H9 (cell line): ENCODE results near the gene SIPA1L3. TPM values are rescaled to one million over a fixed set of nuclear protein-coding genes. Genes with fewer than 3 reads are reported as not detected.

Experiments used
- DNase-seq: peaks from one replicate; pipeline ENCODE4 v3.0.0-alpha.2; 2017
- H2AFZ ChIP-seq: one replicate; pipeline ENCODE4 v1.6.1; 2013; ENCODE audit warnings: mild to moderate bottlenecking, low read length, control low read depth, moderate library complexity
- H2AK5ac ChIP-seq: 2 replicates; pipeline ENCODE4 v1.6.1; 2013; ENCODE audit warnings: low read length, control low read depth, mixed read lengths; ENCODE audit not compliant: insufficient read length
- H2BK120ac ChIP-seq: one replicate; pipeline ENCODE4 v1.6.1; 2013; ENCODE audit warnings: low read depth, mild to moderate bottlenecking, low read length, control low read depth, inconsistent platforms; ENCODE audit not compliant: poor library complexity, severe bottlenecking
- H2BK12ac ChIP-seq: 2 replicates; pipeline ENCODE4 v1.6.1; 2013; ENCODE audit warnings: low read length, control low read depth, mixed read lengths, low read depth; ENCODE audit not compliant: insufficient read length
- H2BK15ac ChIP-seq: 2 replicates; pipeline ENCODE4 v1.6.1; 2013; ENCODE audit warnings: low read depth, low read length, control low read depth
- H2BK20ac ChIP-seq: one replicate; pipeline ENCODE4 v1.6.1; 2013; ENCODE audit warnings: low read depth, mild to moderate bottlenecking, low read length, control low read depth, inconsistent platforms; ENCODE audit not compliant: poor library complexity, severe bottlenecking
- H2BK5ac ChIP-seq: 2 replicates; pipeline ENCODE4 v1.6.1; 2013; ENCODE audit warnings: low read length, control low read depth, mixed read lengths; ENCODE audit not compliant: insufficient read length
- H3K14ac ChIP-seq: 2 replicates; pipeline ENCODE4 v1.6.1; 2013; ENCODE audit warnings: low read length, control low read depth; ENCODE audit not compliant: insufficient read depth
- H3K18ac ChIP-seq: 2 replicates; pipeline ENCODE4 v1.6.1; 2013; ENCODE audit warnings: low read depth, mild to moderate bottlenecking, mixed read lengths, low read length, control low read depth; ENCODE audit not compliant: insufficient read length
- H3K23ac ChIP-seq: 2 replicates; pipeline ENCODE4 v1.6.1; 2013; ENCODE audit warnings: low read length, control low read depth, mixed read lengths, low read depth; ENCODE audit not compliant: insufficient read length
- H3K23me2 ChIP-seq: 2 replicates; pipeline ENCODE4 v1.6.1; 2013; ENCODE audit warnings: low read depth, mild to moderate bottlenecking, mixed read lengths, low read length, control low read depth; ENCODE audit not compliant: insufficient read length, poor library complexity, severe bottlenecking
- H3K27ac ChIP-seq: 2 replicates; pipeline ENCODE4 v1.5.1; 2013; ENCODE audit warnings: low read length, control low read depth, mixed read lengths, low read depth; ENCODE audit not compliant: insufficient read length
- H3K27me3 ChIP-seq: 2 replicates; pipeline ENCODE4 v1.6.1; 2013; ENCODE audit warnings: low read length, control low read depth, inconsistent platforms; ENCODE audit not compliant: insufficient read depth
- H3K4ac ChIP-seq: 2 replicates; pipeline ENCODE4 v1.6.1; 2013; ENCODE audit warnings: low read depth, mild to moderate bottlenecking, control low read depth, inconsistent platforms, low read length, moderate library complexity
- H3K4me1 ChIP-seq: 2 replicates; pipeline ENCODE4 v1.6.1; 2013; ENCODE audit warnings: low read length, control low read depth, inconsistent platforms; ENCODE audit not compliant: insufficient read depth
- H3K4me2 ChIP-seq: 2 replicates; pipeline ENCODE4 v1.6.1; 2013; ENCODE audit warnings: low read length, control low read depth, mixed read lengths; ENCODE audit not compliant: insufficient read length, insufficient read depth
- H3K56ac ChIP-seq: 2 replicates; pipeline ENCODE4 v1.6.1; 2013; ENCODE audit warnings: low read depth, mild to moderate bottlenecking, mixed read lengths, low read length, control low read depth; ENCODE audit not compliant: insufficient read length
- H3K79me1 ChIP-seq: 2 replicates; pipeline ENCODE4 v1.6.1; 2013; ENCODE audit warnings: low read depth, mild to moderate bottlenecking, moderate library complexity, low read length, control low read depth, inconsistent platforms; ENCODE audit not compliant: insufficient read depth, poor library complexity, severe bottlenecking
- H3K79me2 ChIP-seq: 2 replicates; pipeline ENCODE4 v1.6.1; 2013; ENCODE audit warnings: low read length, control low read depth, inconsistent platforms; ENCODE audit not compliant: insufficient read depth
- H3K9ac ChIP-seq: 2 replicates; pipeline ENCODE4 v1.6.1; 2013; ENCODE audit warnings: low read length, control low read depth, mixed read lengths; ENCODE audit not compliant: insufficient read length; ENCODE audit errors: extremely low read depth
- H3K9me3 ChIP-seq: one replicate; pipeline ENCODE4 v1.6.1; 2013; ENCODE audit warnings: low read depth, low read length, inconsistent platforms; ENCODE audit not compliant: control insufficient read depth
- H3T11ph ChIP-seq: one replicate; pipeline ENCODE4 v1.6.1; 2013; ENCODE audit warnings: mild to moderate bottlenecking, low read length, control low read depth, inconsistent platforms
- H4K20me1 ChIP-seq: one replicate; pipeline ENCODE4 v1.6.1; 2013; ENCODE audit not compliant: control insufficient read depth, insufficient read length, insufficient read depth
- H4K5ac ChIP-seq: 2 replicates; pipeline ENCODE4 v1.6.1; 2013; ENCODE audit warnings: low read depth, mild to moderate bottlenecking, mixed read lengths, low read length, control low read depth; ENCODE audit not compliant: insufficient read length
- H4K8ac ChIP-seq: replicated peaks from 2 replicates; pipeline ENCODE4 v1.6.1; 2013; ENCODE audit warnings: low read length, control low read depth, mixed read lengths, low read depth; ENCODE audit not compliant: insufficient read length
- H4K91ac ChIP-seq: 2 replicates; pipeline ENCODE4 v1.6.1; 2013; ENCODE audit warnings: low read depth, mild to moderate bottlenecking, moderate library complexity, mixed read lengths, low read length, control low read depth; ENCODE audit not compliant: insufficient read length
- H3K27ac Mint-ChIP-seq, 3 experiments: 2 replicates in 2 of 3; 3 replicates in 1 of 3; pipeline ENCODE4 v1.8.0; 2020 to 2021; ENCODE audit warnings: mixed read lengths in 3 of 3, mild to moderate bottlenecking in 1 of 3, moderate library complexity in 1 of 3
- H3K27me3 Mint-ChIP-seq: 2 replicates; pipeline ENCODE4 v1.8.0; 2021; ENCODE audit warnings: low read depth, mild to moderate bottlenecking, moderate library complexity, mixed read lengths
- H3K36me3 Mint-ChIP-seq, 3 experiments: 2 replicates in 2 of 3; 3 replicates in 1 of 3; pipeline ENCODE4 v1.8.0; 2020 to 2021; ENCODE audit warnings: low read depth in 3 of 3, mixed read lengths in 3 of 3; ENCODE audit not compliant: insufficient read depth in 1 of 3
- H3K4me1 Mint-ChIP-seq, 2 experiments: 2 replicates each; pipeline ENCODE4 v1.8.0; 2020; ENCODE audit warnings: mixed read lengths in 2 of 2
- H3K4me3 Mint-ChIP-seq, 2 experiments: 2 replicates in 1 of 2; 3 replicates in 1 of 2; pipeline ENCODE4 v1.8.0; 2020 to 2021; ENCODE audit warnings: mild to moderate bottlenecking in 2 of 2, mixed read lengths in 2 of 2, moderate library complexity in 1 of 2
- H3K9me3 Mint-ChIP-seq, 2 experiments: 2 replicates in 1 of 2; 3 replicates in 1 of 2; pipeline ENCODE4 v1.8.0; 2020; ENCODE audit warnings: mild to moderate bottlenecking in 2 of 2, mixed read lengths in 2 of 2, moderate library complexity in 1 of 2
- CTCF ChIP-seq: fragments of 200-600 bp; sonication (generic); conservative IDR thresholded peaks from 3 replicates; pipeline ENCODE4 v1.8.0; 2021; ENCODE audit warnings: antibody characterized with exemption, mild to moderate bottlenecking
- WGBS: extraction: QIAGEN DNeasy Blood & Tissue Kit; methylation state at CpG from one replicate; pipeline ENCODE4 v1.1.7; 2013; ENCODE audit warnings: missing lambda C conversion rate, low lambda C conversion rate, mixed read lengths; ENCODE audit not compliant: insufficient read length; ENCODE audit errors: extremely low coverage; 5-methylcytosine and 5-hydroxymethylcytosine counted together
- total RNA-seq: library from RNA; stranded (reverse); gene quantifications from 2 replicates; pipeline ENCODE4 v1.2.1, GENCODE V29; 2021

SIPA1L3 gene
- total RNA-seq, 1 experiment from 2014 or later, result 40.1 TPM

GRCh38 chr19:38170334-38170733, 263.3 kb downstream of the SIPA1L3 start:
- no peak overlapping the region for H3K27ac ChIP-seq
- no peak for TF ChIP-seq CTCF
- H3K79me1 ChIP-seq, result no peaks in the 10 kb centered on the region
- H3K4me1 ChIP-seq, result peaks cover 2% of the 10 kb centered on the region; the same call in 1 of the 2 replicates
- peaks cover 19 to 30% of the 10 kb centered on the region in 2 experiments for H3K4me1 Mint-ChIP-seq
- H3K56ac ChIP-seq, result no peak overlapping the region
- no peak overlapping the region for H2BK20ac ChIP-seq
- peaks cover 0 to 21% (median 7%) of the 10 kb centered on the region in 3 experiments; a peak in 5 of 7 replicates for H3K36me3 Mint-ChIP-seq
- H2BK15ac ChIP-seq, result no peak overlapping the region
- no peak overlapping the region for H2BK5ac ChIP-seq
- peak overlapping the region; percentile 33 to 86 (median 76); a peak in 2 of 7 replicates for H3K27ac Mint-ChIP-seq
- H4K8ac ChIP-seq, result no peak overlapping the region
- H3K14ac ChIP-seq, result no peak overlapping the region
- H3K27me3 ChIP-seq, result no peaks in the 10 kb centered on the region
- no peak overlapping the region for H3K23ac ChIP-seq
- DNase-seq, result no peak
- H2AFZ ChIP-seq, result no peak overlapping the region
- no peak overlapping the region for H3K9ac ChIP-seq
- H3K23me2 ChIP-seq, result no peaks in the 10 kb centered on the region
- no peak overlapping the region for H4K5ac ChIP-seq
- H3K4me3 Mint-ChIP-seq, result no peak overlapping the region; a peak in 1 of 5 replicates
- H2BK12ac ChIP-seq, result no peak overlapping the region
- no peak overlapping the region for H3T11ph ChIP-seq
- H2AK5ac ChIP-seq, result no peak overlapping the region
- no peaks in the 10 kb centered on the region for H3K9me3 ChIP-seq
- H2BK120ac ChIP-seq, result no peak overlapping the region
- H3K27me3 Mint-ChIP-seq, result no peaks in the 10 kb centered on the region
- H3K79me2 ChIP-seq, result no peaks in the 10 kb centered on the region
- H3K4ac ChIP-seq, result no peak overlapping the region
- no peak overlapping the region for H4K91ac ChIP-seq
- H3K18ac ChIP-seq, result no peak overlapping the region
- no peaks in the 10 kb centered on the region for H4K20me1 ChIP-seq
- WGBS, result no CpG with 5 or more reads among the region's 12 CpGs
- no peaks in the 10 kb centered on the region for H3K9me3 Mint-ChIP-seq
- no peak overlapping the region for H3K4me2 ChIP-seq
